GF-D8 (cell line): ENCODE results near the gene DHRS4L2.
"Not testable (repeated sequence)": the region's sequence is repeated elsewhere in the genome, so short reads cannot be mapped to it uniquely, and the experiment has no call there.

Experiments used
- DNase-seq: peaks from one replicate; lab custom pipeline; 2025; lab: John Stamatoyannopoulos, UW

DHRS4L2 gene

GRCh38 chr14:23973178-23973577 is 15.6 kb upstream of the DHRS4L2 start:
- DNase-seq: not testable (repeated sequence)

- not testable (repeated sequence) for DNase-seq
Measured at GRCh38 chr14:23974041-23974440, 14.7 kb upstream of the DHRS4L2 start.

GRCh38 chr14:23977208-23977607 is 11.5 kb upstream of the DHRS4L2 start:
- not testable (repeated sequence) for DNase-seq

- not testable (repeated sequence) for DNase-seq
Measured at GRCh38 chr14:23981951-23982813, 6.5 kb upstream of the DHRS4L2 start.

GRCh38 chr14:23984891-23985602 is 3.7 kb upstream of the DHRS4L2 start:
- DNase-seq: no peak

- DNase-seq: not testable (repeated sequence)
Measured at GRCh38 chr14:23988223-23988606, 514 bp upstream of the DHRS4L2 start.

- not testable (repeated sequence) for DNase-seq
Measured at GRCh38 chr14:23989734-23990445, 1.2 kb downstream of the DHRS4L2 start.

GRCh38 chr14:23990961-23991360 is 2.2 kb downstream of the DHRS4L2 start:
- not testable (repeated sequence) for DNase-seq

GRCh38 chr14:23993042-23993441 is 4.3 kb downstream of the DHRS4L2 start:
- not testable (repeated sequence) for DNase-seq

GRCh38 chr14:23996009-23996408 is 7.3 kb downstream of the DHRS4L2 start:
- DNase-seq: not testable (repeated sequence)

GRCh38 chr14:23996825-23997224 is 8.1 kb downstream of the DHRS4L2 start:
- not testable (repeated sequence) for DNase-seq

GRCh38 chr14:23999640-24000039 is 10.9 kb downstream of the DHRS4L2 start:
- not testable (repeated sequence) for DNase-seq

GRCh38 chr14:24001078-24001477 is 12.3 kb downstream of the DHRS4L2 start:
- not testable (repeated sequence) for DNase-seq

- DNase-seq: not testable (repeated sequence)
Measured at GRCh38 chr14:24001679-24002078, 12.9 kb downstream of the DHRS4L2 start.

- not testable (repeated sequence) for DNase-seq
Measured at GRCh38 chr14:24006471-24006816, 17.7 kb downstream of the DHRS4L2 start.

- DNase-seq: not testable (repeated sequence)
Measured at GRCh38 chr14:24006817-24007652, 18.3 kb downstream of the DHRS4L2 start.

GRCh38 chr14:24011051-24011450 is 22.3 kb downstream of the DHRS4L2 start:
- DNase-seq: no peak

- not testable (repeated sequence) for DNase-seq
Measured at GRCh38 chr14:24012726-24013273, 24.1 kb downstream of the DHRS4L2 start.

GRCh38 chr14:24013654-24014514 is 25.2 kb downstream of the DHRS4L2 start:
- peak; percentile 12 for DNase-seq

GRCh38 chr14:24015745-24016144 is 27.0 kb downstream of the DHRS4L2 start:
- not testable (repeated sequence) for DNase-seq
